Lower leg skin (tissue), 4 donors: Measurements from ENCODE around the gene NKAIN2. TPM values are rescaled to one million over a fixed set of nuclear protein-coding genes. Genes with fewer than 3 reads are reported as not detected.
"Not testable (repeated sequence)": the region's sequence is repeated elsewhere in the genome, so short reads cannot be mapped to it uniquely, and the experiment has no call there.

Source experiments
- DNase-seq, 2 donors: peaks; one replicate each; pipeline ENCODE4 v3.0.0-alpha.2; 2019; ENCODE audit warnings: low spot score in 2 of 2
- H3K4me3 ChIP-seq: fragments of 200-600 bp; sonication (generic); 2 replicates; pipeline ENCODE4 v1.5.1; 2017; ENCODE audit warnings: mild to moderate bottlenecking, low read depth; ENCODE audit not compliant: poor library complexity, severe bottlenecking
- POLR2A ChIP-seq, 2 donors: fragments of 450-650 bp; IDR thresholded peaks; one replicate each; pipeline ENCODE4 v1.6.1; 2016 to 2017; ENCODE audit warnings: antibody characterized with exemption in 2 of 2, mild to moderate bottlenecking in 1 of 2, moderate library complexity in 1 of 2
- WGBS, 2 donors: methylation state at CpG; one replicate each; pipeline ENCODE4 v1.1.5; 2018; 5-methylcytosine and 5-hydroxymethylcytosine counted together
- intact Hi-C: fragments of 100-400 bp; cut with DNase I; formaldehyde crosslinking; loops from one replicate; pipeline ENCODE4 v1.15.0; 2023; ENCODE audit warnings: low total_unique reads
- total RNA-seq, 4 donors: library from RNA; depleted of rRNA; stranded (reverse); fragments of >200 nt; gene quantifications; one replicate each; pipeline ENCODE4 v1.1.0, GENCODE V29; 2016
- TF ChIP-seq, protein P1 (sequence below), 3 donors: fragments of 450-650 bp; IDR thresholded peaks; one replicate each; pipeline ENCODE4 v1.5.1; 2016; ENCODE audit warnings: antibody characterized with exemption in 3 of 3, mild to moderate bottlenecking in 3 of 3, moderate library complexity in 2 of 3

The NKAIN2 gene
- total RNA-seq, 4 donors from 2014 or later: 0.37 TPM; not detected in 3

DNA sequence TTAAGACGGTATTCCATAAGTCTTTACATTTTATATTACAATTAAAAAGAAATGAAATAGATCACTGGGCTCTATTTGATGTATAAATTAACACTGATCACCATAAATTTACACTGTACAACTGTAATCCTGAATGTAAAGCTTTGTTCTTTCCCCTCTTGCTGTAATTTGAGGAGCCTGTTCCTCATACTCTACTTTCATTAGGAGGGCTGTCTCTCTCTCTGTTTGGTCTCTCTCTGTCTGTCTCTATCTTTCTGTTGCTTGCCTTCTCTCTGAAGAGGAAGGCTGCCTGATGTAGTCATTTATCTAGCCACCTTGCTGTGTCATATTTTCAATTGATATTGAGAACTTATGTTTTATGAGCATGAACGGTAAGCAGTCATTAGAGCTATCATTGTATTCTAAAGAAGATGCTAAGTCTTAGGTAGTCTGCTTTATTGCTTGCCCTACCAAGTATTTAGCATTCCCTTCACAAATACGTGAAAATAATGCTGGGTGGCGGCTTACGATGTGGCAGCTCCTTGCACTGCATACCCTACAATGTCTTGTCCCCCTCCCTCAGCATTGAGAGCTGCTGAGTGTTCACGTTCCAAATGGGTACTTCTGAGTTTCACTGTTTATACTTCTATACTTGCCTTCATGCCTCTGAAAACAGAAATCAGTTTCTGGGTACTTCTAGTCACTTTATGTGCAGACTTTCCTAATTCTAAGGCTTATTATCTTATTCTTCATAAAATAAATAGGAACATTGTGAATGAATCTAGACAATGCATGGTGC is 205.5 kb downstream of the NKAIN2 start:
- H3K4me3 ChIP-seq: no peak overlapping the region
- 83 to 85% methylated on average over 6 of the region's 6 CpGs for WGBS, 2 donors
- no peak for DNase-seq
- TF ChIP-seq POLR2A (IDR thresholded peaks at IDR 0.05): no peak
- TF ChIP-seq, protein P1, sequence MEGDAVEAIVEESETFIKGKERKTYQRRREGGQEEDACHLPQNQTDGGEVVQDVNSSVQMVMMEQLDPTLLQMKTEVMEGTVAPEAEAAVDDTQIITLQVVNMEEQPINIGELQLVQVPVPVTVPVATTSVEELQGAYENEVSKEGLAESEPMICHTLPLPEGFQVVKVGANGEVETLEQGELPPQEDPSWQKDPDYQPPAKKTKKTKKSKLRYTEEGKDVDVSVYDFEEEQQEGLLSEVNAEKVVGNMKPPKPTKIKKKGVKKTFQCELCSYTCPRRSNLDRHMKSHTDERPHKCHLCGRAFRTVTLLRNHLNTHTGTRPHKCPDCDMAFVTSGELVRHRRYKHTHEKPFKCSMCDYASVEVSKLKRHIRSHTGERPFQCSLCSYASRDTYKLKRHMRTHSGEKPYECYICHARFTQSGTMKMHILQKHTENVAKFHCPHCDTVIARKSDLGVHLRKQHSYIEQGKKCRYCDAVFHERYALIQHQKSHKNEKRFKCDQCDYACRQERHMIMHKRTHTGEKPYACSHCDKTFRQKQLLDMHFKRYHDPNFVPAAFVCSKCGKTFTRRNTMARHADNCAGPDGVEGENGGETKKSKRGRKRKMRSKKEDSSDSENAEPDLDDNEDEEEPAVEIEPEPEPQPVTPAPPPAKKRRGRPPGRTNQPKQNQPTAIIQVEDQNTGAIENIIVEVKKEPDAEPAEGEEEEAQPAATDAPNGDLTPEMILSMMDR (IDR thresholded peaks at IDR 0.05): no peak
- intact Hi-C loops: no loop called here

DNA sequence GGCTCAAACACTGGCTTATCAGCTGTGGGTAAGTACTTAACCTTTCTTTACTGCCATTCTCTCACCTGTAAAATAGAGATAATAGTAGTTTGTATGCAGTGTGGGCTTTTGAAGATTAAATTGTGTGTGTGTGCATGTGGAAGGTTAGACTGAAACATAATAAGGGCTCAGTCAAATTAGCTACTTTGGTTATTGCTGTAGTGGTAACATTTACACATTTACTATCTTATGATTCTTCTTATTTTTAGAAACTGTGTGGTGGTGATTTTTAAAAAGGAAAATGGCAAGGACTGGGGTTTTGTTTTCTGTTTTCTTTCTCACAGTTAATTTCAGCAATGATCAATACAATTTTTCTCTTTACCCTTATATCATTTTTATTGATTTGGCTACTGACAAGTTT is 206.9 kb downstream of the NKAIN2 start:
- no peak for DNase-seq
- no peak overlapping the region for H3K4me3 ChIP-seq
- no peak for TF ChIP-seq POLR2A (IDR thresholded peaks at IDR 0.05)
- TF ChIP-seq, protein P1 (IDR thresholded peaks at IDR 0.05): no peak
- intact Hi-C loops: no loop called here

DNA sequence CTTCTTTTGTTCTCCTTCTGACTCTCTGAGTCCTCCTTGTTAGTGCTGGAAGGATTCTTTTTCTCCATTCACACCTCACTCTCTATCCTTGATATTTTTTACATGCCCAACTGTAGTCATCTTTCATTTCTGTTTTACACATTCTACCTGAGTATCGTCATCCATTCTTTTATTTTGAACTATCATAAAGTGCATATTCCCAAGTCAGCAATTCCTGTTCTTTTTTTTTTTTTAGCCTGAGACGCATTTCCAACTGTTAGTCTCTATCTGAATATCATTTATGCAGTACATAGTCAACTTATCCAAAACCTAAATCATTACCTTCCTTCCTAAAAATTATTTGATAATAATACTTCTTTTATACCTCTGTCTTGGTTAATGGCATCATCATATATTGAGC is 207.5 kb downstream of the NKAIN2 start:
- no peak overlapping the region for H3K4me3 ChIP-seq
- intact Hi-C loops: no loop called here
- 89 to 92% methylated on average over 2 of the region's 2 CpGs for WGBS, 2 donors
- TF ChIP-seq POLR2A (IDR thresholded peaks at IDR 0.05): no peak
- TF ChIP-seq, protein P1 (IDR thresholded peaks at IDR 0.05): no peak
- no peak for DNase-seq

DNA sequence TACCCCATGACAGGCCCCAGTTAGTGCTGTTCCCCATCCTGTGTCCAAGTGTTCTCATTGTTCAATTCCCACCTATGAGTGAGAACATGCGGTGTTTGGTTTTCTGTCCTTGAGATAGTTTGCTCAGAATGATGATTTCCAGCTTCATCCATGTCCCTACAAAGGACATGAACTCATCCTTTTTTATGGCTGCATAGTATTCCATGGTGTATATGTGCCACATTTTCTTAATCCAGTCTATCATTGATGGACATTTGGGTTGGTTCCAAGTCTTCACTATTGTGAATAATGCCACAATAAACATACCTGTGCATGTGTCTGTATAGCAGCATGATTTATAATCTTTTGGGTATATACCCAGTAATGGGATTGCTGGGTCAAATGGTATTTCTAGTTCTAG is 218.4 kb downstream of the NKAIN2 start:
- intact Hi-C loops, DNase-seq, H3K4me3 ChIP-seq: not testable (repeated sequence)
- WGBS, 2 donors: 100% methylated on average over 1 of the region's 1 CpG

DNA sequence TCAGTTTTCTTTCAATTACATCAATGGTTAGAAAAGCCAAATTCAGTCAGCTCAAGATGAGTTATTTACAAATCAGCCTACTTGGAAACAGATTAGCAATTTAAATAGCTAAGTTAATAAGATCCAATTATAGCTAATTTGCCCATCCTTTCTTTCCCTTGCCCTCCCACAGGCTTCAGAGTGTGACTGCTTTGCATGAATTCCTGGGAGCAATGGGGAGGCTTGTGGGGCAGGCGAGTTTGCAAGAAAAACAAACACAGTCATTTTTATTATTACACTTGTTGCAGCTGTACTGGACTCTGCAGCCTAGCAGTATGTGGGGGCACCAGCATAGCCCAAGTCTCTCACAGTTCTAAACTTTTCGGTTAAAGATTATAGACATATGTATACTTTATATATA is 219.0 kb downstream of the NKAIN2 start:
- no peak overlapping the region for H3K4me3 ChIP-seq
- 70 to 75% methylated on average over 2 of the region's 2 CpGs for WGBS, 2 donors
- DNase-seq: no peak
- TF ChIP-seq, protein P1 (IDR thresholded peaks at IDR 0.05): no peak
- no peak for TF ChIP-seq POLR2A (IDR thresholded peaks at IDR 0.05)
- intact Hi-C loops: no loop called here

DNA sequence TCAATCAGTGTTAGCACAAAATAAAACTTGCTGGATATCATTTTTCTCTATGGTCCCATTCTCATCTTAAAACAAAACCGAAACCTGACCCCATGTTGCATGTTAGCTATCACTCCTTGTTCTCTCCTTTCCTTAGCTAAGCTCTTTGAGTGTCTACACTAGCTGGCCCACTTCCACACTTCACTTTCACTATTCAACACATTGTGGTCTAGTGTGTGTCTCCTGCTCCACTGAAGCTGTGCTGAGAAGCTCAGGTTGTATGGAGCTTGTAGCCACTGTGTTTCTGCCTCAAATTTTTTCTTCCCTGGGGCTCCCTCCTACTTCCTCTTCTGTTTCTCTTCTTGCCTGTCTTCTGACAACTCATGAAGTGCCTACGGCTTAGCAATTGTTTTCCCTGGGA is 223.0 kb downstream of the NKAIN2 start:
- 73 to 75% methylated on average over 2 of the region's 2 CpGs for WGBS, 2 donors
- no peak overlapping the region for H3K4me3 ChIP-seq
- TF ChIP-seq POLR2A (IDR thresholded peaks at IDR 0.05): no peak
- TF ChIP-seq, protein P1 (IDR thresholded peaks at IDR 0.05): no peak
- intact Hi-C loops: no loop called here
- DNase-seq: no peak
